Measurements from ENCODE around the gene PRRG2.
A peak's percentile ranks its signal among the peaks of the same experiment; 100 is the strongest.

PRRG2 gene

DNA sequence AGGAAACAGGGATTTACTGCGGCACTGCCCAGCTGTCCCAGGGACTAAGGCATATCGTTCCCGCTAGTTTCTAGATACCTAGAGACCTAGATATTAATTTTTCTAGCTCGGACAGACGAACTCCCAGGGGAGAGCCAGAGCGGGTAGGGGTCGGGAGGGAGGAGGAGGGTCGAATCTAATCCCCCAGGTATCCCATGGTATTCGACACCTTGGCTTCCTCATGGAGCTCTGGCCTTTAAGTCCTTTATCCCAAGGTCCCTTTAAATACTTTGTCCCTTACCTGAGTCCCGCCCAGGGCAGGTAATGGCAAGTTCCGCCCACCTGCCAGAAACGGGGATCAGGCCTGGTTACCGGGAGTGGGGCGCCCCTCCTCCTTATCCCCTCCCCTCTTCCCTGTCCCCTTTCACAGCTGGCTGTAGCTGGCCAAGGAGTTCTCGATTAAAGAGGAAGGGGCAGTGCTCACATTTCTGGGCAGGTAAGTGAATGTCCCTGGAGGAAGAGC, at the start of gene PRRG2:
PRRG2 (plus strand) TSS at position 310 of the 502 bp plus-strand sequence. CDS start 1,904 bp downstream, outside the sequence.
- no peak for DNase-seq

DNA sequence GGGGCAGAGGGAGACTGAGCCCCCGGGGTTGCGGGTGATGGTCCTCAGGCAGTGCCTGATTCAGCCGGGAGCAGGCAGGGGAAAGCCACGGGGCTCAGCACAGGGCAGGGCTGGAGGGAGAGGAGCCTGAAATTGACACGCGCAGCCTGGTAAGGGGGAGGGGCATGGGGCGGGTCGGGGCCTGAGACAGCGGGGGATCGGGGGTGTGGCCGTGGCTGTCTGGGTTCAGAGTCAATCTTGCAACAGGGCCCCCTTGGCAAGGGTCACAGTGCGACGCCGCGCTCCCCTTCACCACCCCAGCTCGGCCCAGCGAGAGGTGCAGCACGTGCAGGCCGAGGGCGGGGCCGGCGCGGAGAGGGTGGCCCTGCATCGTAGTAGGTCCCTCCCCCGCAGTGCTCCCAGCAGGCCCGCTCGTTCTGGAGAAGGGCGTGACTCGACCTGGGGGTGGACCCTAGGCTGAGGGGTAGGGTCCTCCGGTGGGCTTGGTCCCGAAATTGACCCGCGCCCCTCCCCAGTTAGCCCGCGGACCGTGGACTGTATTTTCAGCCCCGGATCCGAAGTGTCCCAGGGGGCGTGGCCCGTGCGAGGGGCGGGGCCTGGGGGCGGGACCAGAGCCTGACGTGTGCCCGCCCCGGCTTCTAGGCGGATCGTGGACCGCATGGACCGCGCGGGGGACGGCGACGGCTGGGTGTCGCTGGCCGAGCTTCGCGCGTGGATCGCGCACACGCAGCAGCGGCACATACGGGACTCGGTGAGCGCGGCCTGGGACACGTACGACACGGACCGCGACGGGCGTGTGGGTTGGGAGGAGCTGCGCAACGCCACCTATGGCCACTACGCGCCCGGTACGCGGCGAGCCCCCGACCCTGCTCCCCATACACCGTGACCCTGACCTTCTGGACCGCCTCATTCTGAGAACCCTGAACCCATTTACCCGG, 47.3 kb upstream of the PRRG2 start:
- DNase-seq: peak; percentile 42

DNA sequence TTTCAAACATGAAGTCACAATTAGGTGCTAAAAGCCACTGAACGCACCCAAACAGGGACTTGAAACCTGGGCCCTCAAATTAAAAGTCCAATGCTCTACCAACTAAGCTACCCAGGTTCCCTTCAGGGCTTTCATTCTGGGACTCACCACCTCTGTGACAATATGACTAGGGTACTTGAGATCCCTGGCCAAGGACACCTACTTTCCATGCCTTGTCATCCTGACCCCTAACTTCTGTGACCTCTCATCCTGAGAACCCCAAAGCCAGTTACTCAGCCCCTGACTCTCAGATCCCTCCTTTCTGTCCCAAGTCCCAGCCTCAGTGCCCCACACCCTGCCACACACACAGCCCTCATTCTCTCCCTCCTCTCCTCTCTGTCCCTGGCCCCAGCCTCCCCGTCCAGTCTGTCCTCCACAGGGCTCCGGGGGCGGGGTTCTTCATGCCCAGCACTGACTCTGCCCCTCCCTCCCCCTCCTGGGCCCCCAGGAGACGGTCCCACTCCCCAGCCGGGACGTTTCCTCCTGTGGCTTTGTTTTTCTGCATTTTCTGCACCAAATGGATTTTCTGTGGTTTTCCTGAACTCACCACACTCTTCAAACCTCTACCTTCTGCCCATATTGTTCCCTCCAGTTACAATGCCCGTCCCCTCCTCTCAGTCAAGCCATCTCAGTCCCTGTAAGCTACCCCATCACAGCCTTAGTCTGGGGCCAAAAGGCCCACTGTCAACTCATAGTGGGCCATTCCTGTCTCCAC, 46.3 kb upstream of the PRRG2 start:
- DNase-seq: no peak

DNA sequence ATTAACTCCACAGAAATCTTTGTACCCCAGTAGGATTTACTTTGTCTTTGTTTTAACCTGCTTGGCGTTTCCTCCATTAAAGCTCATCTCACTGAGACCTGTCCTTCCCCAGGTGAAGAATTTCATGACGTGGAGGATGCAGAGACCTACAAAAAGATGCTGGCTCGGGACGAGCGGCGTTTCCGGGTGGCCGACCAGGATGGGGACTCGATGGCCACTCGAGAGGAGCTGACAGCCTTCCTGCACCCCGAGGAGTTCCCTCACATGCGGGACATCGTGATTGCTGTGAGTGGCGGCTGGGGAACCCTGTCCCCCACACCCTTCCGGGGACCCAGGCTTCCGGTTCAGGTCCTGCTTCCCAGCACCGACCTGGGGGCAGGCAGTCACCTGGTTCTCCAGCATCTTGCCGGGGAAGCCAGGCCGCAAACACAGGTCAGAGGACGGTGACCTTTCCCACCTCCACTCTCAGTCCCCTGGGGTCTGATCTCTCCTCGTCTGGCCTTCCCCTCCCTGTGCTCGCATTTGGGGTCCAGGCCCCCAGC, 44.1 kb upstream of the PRRG2 start:
- no peak for DNase-seq

DNA sequence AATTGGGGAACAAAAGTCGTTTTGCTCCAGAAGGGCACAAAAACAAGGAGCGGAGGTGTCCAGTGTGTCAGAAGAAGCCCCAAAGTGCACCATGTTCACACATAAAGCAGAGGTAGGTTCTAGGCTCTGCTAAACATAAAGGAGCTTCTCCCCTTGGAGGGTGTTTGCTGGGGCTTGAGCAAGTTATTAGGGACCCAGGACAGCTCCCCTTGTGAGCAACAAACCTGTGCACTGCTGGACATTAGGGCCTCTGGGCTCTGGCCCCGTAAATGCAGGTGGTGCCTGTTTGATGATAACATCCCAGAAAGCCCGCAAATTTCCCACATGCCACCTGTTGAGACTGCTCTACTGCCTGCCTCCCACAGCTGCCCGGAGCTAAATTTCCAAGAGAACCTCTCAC, 42.5 kb upstream of the PRRG2 start:
- no peak for DNase-seq

DNA sequence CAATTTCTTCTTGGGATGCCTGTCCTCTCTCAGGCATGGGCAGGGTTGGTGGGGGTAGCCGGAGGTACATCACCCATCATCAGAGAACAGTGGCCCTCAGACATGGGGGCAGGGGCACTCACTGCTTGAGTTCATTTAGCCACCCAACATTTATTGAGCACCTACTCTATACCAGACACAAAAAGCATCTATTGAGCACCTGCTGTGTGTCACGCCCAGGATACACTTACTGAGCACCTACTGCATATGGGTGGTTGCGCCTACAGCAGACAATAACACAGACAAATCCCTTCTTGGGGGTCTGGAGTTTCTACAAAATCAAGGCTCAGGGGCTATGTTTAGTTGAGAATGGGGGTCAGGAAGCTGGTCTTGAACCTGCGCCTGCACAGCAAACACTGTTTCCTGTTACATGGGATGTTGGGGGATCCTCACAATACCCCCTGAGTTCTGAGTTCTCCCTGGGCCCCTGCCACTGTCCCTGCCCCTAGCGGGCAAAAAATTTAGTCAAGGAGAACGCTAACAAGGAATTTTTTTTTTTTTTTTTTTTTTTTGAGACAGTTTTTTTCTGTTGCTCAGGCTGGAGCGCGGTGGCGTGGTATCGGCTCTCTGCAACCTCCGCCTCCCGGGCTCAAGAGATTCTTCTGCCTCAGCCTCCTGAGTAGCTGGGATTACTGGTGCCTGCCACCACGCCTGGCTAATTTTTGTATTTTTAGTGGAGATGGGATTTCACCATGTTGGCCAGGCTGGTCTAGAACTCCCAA, 41.7 kb upstream of the PRRG2 start:
- DNase-seq: no peak

DNA sequence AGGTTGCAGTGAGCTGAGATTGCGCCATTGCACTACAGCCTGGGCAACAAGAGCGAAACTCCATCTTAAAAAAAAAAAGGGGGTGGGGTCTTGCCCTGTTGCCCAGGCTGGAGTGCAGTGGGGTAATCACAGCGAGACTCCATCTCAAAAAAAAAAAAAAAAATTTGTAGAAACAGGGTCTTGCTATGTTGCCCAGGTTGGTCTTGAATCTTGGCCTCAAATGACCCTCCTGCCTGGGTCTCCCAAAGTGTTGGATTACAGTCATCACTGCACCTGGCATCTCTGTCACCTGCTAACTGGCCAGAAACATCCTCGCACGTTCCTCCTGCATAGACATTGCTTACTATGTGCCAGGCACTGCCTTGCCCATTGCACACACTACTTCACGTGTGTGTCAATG, 39.2 kb upstream of the PRRG2 start:
- no peak for DNase-seq

DNA sequence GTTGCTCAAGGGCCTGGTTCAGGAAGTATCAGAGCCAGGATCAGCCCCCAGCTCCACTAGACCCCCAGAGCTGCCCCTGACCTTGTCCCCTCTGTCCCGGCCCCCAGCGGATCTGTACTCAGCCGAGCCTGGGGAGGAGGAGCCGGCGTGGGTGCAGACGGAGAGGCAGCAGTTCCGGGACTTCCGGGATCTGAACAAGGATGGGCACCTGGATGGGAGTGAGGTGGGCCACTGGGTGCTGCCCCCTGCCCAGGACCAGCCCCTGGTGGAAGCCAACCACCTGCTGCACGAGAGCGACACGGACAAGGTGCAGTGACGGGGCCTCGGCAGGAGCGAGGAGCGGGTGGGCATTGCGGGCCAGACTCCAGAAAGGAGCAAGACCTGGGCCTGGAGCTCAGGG, 38.7 kb upstream of the PRRG2 start:
- DNase-seq: no peak

DNA sequence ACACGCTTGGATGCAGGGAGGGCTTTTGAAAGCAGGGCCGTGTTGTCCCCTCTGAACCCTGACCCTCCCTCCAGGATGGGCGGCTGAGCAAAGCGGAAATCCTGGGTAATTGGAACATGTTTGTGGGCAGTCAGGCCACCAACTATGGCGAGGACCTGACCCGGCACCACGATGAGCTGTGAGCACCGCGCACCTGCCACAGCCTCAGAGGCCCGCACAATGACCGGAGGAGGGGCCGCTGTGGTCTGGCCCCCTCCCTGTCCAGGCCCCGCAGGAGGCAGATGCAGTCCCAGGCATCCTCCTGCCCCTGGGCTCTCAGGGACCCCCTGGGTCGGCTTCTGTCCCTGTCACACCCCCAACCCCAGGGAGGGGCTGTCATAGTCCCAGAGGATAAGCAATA, 38.1 kb upstream of the PRRG2 start:
- DNase-seq: no peak

DNA sequence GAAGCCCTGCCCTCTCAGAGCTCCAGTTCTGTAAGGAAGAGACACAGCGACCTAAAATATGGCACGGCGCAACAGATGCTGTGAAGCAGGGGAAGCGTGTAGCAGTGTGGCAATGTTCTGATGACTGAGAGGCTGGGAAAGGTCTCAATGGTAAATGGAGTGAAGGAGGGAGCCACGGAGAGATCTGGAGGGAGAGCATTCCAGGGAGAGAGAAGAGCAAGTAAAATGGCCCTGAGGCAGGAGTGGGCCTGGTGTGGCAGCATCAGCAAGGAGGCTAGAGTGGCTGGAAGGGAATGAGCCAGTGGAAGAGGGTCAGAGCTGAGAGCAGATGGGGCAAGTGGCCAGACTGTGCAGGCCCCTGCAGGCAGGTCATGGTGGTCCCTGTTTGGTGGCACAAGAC, 37.0 kb upstream of the PRRG2 start:
- no peak for DNase-seq

DNA sequence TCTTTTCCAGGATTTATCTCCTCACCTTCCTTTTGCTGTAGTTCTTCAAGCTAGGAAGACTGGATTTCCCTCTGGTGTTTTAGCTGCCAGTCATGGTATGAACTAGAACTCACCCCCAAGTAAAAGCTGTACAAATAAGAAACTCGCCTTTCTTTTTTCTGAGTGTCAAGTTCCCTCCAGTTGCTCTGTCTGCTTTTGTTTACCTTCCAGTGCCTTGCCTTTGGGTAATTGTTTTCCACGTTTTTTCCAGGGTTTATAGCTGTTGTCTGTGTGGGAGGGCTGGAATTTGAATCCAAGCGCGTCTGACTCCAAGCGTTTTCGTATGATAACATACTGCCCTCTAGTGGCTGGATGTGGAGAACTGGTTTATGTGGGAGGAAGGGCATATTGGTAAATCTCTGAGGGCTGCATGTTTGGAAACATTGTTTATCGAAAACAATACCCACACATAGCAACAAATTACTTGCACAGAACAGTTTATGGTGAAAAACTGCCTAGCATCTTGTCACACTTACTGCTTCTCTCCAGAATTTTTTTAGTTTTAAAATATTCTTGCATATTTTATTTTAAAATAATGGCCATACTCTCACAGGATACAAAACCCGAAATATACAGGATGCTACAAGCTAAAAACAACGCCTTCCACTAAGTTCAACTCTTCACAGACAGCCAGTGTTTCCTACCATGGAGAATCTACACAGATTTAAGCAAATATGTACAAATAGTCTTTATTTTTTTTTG, 34.1 kb upstream of the PRRG2 start:
- peak; percentile 54 for DNase-seq

DNA sequence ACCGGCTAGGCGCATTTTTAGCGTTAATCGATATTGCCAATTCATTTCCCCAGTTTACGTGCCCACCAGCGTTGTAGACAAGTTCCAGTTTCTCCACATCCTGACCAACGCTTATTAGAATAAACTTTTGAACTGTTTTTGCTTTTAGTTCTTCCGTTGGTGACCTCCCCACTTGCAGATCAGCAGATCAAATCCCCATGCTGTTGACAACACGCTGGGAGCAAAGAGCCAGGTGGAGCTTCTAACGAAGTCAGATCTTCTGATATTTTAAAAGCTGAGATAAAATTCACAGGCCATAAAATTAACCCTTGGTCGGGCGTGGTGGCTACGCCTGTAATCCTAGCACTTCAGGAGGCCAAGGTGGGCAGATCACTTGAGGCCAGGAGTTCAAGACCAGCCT, 32.1 kb upstream of the PRRG2 start:
- DNase-seq: no peak

DNA sequence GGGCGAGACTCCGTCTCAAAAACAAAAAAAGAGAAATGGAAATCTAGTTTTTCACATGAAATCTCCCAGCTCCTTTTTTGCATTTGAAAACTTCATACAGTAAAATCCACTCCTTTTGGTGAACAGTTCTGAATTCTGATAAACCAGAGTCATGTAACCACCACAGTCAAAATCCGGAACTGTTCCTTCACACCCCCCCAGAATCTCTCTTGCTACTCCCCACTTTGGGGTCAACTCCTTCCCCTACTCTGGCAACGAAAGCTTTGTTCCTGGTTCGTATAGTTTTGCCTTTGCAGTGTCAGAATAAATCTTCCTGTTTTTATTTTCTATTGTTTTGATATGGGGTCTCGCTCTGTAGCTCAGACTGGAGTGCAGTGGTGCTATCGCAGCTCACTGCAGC, 29.6 kb upstream of the PRRG2 start:
- DNase-seq: no peak

DNA sequence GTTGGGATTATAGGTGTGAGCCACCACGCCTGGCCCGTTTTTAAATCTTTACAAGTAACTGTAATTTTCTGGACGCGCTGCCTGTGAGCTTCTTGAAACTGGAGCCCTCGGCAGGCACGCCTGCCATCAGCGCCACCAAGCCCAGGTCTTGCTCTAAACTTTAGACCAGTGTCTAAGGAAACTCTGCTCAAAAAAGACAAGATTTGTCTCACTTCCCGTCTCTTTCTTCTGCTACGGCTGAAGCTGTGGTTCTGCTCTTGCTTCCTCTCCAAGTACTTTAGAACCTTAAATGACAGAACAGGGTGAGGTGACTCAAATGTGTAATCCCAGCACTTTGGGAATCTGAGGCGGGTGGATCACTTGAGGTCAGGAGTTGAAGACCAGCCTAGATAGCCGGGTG, 28.4 kb upstream of the PRRG2 start:
- DNase-seq: no peak

DNA sequence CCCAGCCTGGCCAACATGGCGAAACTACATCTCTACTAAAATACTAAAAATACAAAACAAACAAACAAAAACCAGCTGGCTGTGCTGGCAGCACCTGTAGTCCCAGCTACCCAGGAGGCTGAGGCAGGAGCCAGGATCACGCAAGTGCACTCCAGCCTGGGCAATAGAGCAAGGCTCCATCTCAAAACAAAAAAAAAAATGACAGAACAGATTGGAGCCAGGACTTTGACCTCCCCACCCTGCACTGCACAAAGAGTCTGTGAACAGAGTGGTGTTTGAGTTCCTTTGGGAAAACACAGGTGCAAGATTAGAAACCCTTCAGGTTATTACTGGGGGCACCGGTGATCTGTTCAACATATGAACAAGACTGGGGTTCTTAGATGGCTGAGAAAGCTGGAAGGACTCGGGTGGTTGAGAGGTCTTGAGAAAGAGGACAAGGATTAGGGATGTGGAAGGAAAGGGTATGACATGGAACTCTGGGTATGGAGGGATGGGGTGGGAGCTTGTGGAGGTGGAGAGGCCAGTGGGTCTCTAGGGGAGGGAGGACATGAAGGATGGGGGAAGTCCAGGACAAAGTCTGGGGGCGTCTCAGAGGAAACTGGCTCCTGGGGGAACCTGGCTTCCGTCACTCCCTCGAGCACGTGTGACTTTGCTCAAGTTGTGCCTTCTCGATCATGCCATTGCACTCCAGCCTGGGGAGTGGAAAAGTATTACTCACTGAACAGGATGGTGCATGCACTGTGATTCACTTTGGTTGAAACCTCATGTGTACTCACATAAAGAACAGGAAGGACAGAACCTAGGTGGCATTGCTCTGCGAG, 27.5 kb upstream of the PRRG2 start:
- no peak for DNase-seq

DNA sequence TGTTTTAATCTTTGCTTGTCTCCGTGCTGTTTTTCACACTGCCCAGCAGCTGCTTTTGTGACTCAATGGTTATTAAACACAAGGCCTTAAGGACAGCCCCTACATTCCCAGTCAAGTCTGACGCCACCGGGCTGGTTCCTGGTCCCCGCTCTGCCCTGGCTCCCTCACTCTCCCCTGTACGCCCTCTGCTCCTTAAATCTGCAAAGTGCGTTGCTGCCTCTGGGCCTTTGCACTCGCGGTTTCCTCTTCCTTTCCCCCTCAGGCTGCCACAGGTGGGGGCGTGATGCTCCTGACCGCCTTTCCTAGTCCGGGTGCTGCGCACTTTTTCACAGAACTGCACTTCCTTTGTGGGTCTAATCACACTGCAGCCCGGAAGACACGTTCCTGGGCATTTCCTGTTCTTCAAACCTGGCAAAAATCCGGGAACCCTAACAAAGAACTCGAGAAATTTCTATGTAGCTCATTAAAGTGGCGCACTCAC, 26.4 kb upstream of the PRRG2 start:
- DNase-seq: no peak

DNA sequence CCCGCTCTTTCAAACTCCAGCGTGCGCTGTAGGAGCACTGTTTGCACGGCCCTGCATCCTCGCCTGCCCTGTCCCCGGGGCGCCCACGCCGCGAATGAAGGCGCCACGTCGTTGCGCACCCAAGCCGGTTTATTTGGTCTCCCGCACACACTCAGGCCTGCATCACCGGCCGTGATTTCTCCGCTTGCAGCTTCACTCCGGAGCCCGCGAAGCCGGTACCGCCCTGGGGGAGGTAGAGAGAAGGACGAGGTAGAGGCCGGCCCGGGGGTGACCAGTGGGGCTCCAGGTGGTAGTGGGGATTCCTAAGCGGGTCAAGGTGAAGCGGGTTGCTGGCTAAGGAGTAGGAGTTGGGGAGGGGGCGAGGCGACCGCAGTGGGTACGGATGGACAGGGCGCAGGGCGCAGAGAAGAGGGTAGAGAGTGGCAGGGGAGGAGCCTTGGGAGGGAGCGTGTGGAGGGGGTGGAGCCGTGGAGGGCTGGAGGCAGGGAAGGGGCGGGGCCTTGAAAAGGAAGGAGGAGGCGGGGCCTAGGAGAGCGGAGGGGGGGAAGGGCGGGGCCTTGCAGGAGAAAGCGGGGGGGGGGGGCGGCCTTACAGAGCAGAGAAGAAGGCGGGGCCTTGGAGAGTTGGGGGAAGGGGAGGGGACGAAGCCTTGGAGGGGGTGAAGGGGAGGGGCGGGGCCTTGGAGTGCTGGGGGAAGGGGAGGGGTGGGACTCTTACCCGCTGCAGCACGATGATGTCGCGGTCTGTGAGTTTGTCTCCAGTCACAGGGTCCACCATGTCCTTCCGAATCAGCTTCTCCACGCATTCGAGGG, 25.3 kb upstream of the PRRG2 start:
- DNase-seq: no peak

DNA sequence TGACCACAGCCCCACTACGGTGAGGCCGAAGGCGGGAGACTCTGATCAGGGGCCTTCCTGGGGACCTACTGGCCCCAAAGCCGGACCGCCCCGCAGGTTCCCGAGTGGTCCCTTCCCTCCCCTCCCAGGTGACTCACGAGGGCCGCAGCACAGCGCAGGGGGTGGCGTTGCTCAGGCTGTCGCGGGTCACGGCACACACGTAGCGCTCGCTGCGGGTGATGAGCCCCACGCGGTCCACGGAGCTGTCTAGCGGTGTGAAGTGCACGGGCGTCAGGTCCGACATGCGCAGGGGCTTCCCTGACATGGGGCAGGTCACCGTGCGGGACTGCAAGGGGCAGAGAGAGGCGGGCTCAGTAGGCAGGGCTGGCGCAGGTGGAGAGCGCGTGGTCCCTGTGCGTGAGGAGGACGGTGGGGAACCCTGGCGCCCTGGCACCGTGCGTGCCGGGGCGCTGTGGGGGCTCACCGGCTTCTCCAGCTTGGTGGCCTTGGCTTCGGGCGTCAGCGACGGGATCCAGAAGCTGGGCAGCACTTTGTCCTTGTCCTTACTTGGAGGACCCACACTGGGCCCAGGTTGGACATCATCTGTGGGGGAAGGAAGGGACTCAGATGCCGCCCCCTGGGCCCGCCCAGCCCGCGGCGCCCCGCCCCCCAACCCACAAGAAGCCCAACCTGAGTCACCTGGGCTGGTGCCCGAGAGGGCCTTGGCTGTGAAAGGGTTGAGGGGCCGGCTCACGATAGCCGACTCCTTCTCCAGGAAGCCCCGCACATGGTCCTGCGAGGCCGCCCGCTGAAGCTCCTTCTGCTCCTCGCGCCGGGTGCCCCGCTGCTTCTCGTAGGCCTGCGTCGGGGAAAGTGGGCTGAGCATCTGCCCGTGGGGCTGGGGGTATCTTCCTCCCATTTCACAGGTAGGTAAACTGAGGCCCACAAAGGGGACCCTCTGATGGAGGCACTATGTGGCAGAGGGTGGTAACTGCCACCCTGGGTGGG, 24.4 kb upstream of the PRRG2 start:
- no peak for DNase-seq

Measured in NCI-H446 treated with DMSO at 0.1 percent for 48 hours (cell line).